ENCODE measurements around the gene PARD3.

PARD3 gene

DNA sequence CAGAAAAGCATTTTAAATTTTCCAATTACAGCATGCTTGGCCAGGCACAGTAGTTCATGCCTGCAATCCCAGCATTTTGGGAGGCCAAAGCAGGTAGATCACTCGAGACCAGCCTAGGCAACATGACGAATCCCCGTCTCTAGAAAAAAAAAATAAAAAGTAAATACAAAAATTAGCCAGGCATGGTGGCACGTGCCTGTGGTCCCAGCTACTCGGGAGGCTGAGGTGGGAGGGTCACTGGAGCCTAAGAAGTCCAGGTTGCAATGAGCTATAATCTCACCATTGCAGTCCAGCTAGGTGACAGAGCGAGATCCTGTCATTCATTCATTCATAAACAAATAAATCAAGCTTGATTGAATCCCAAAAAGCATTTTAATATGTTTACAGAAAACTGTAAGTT lies 234.9 kb downstream of the PARD3 start:
- no peak for DNase-seq (ENCODE audit: low spot score)

DNA sequence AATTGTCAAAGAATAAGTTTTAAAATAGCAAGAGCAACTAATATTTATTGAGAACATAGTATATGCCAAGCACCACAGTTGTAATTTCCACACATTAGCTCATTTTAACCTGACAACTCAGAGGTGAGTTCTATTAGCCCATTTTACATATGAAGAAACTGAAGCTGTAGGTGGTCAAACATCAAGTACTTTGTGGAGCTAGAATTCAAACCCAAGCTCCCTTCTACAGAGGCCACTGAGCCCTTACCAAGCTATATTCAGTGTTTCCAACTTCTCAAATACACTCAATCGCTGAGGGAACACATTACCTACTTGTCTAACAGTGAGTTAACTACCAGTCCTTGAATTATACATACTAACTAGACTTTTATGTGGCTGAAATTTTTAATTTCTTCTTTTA lies 236.6 kb downstream of the PARD3 start:
- no peak for DNase-seq (ENCODE audit: low spot score)

DNA sequence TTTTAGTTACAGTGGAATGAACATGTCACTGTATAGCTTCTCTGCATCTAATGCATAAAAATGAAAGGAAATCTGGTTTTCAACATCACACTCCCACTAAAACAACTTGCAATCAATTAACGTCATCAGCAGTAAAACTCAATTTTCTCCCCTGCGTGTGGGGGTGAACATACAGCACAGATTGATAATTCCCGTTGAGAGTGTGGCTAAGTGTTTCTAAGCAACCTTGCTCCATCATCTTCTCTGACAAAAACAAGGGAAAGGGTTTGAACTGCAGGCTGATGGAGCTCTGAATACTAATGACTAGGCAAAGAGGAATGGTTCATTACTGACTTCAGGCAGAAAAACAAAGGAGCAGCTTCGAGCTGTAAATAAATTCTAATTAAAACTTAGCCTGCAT lies 238.3 kb downstream of the PARD3 start:
- DNase-seq (ENCODE audit: low spot score) = no peak

DNA sequence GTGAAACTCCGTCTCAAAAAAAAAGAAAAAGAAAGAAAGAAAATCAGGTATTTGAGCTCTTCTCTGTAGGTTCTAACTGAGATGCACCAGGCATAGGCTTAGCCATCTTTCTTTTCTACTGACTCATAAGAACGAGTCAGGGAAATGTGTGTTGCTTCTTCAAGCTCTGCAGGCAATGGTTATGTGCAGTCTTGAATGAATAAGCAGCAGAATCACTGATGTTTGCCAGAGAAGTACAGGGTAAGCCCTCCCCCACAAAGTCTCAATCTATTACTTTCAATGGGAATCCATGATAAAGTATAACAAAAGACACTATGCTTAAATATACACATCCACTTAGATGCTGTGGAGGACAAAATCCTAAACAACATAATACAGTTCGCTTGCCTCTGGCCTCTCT lies 239.2 kb downstream of the PARD3 start:
- peak; percentile 9 for DNase-seq (ENCODE audit: low spot score)

- peak; percentile 6 for DNase-seq (ENCODE audit: low spot score)
Observed at GRCh38 chr10:34574353-34574934, 240.7 kb downstream of the PARD3 start.

DNA sequence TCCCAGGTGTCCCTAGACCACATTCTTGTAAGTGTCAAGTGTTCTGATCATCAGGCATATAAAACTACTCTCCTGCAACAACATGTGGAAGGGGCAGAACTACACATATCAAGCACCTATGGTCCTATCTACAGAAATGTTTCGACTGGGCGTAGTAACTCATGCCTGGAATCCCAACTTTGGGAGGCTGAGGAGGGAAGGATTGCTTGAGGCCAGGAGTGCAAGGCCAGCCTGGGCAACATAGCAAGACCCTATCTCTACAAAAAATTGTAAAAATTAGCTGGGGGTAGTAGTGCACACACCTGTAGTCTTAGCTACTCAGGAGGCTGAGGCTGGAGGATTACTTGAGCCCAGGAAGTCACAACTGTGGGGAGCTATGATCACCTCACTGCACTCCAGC lies 244.2 kb downstream of the PARD3 start:
- no peak for DNase-seq (ENCODE audit: low spot score)

DNA sequence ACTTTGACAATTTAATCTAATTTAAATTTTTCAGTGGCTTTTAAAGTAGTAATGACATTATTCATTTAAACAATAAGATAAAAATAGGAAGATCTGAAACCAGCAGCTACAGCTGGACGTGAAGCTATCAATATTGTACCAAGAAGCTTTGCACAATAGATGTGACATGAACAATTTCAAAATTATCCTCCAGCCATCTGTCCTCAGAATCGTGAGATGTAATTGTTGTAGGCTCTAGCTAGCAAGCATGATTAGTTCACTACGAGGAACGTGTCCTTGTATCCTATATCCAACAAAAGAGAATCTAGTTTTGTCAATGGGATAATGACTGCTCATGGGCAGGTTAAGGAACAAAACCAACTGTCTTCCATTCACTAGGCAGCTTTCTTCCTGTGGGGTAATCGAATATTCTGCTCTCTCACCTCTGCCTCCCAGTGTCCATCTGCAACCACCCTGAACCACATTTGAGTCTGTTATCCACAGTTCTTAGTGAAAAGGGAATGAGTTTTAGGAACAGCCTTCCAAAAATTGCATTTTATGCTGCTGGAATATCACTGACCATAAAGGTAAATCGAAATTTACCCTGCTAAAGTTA lies 247.3 kb downstream of the PARD3 start:
- DNase-seq (ENCODE audit: low spot score) = no peak

DNA sequence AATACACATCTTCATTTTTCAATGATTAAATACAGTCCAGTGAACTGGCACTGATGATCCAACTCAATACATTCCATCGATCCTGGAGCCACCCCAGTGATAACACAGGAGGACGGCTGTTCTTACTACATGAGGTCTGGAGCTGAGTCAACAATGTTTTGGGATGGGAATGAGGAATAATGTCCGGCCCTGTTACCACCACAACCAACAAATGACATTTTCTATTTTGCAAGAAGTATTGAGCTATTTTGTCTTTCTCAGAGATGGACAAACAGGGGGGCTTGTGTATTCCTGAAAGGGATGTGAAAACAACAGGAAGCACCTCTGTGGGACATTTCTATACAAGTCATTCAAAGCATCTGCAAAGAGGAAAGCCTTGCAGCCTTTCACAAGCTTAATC lies 249.2 kb downstream of the PARD3 start:
- DNase-seq (ENCODE audit: low spot score) = peak; percentile 67

- DNase-seq (ENCODE audit: low spot score) = no peak
Observed at GRCh38 chr10:34558093-34558583, 257.0 kb downstream of the PARD3 start.

GRCh38 chr10:34557173-34557572 lies 257.9 kb downstream of the PARD3 start:
- no peak for DNase-seq (ENCODE audit: low spot score)

GRCh38 chr10:34555653-34556052 lies 259.4 kb downstream of the PARD3 start:
- DNase-seq (ENCODE audit: low spot score) = no peak

DNA sequence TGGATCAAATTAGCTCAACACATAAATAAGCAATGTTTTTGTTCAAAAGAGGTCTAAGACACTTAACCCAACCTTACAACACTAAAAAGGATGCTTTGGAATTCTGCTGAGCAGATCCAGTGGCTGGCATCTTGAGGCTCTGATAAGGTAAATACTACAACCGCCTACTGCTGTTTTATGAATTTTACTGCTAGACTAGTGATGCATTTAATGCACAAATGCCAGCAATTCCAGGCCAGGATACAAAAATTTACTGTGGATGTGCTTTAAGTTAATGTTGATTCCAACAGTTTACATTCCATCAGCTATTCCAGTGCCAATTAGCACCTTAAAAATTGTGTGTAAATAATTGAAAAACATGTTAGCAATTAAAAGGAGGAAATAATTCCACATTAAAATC lies 261.3 kb downstream of the PARD3 start:
- DNase-seq (ENCODE audit: low spot score) = no peak

GRCh38 chr10:34551295-34551694 lies 263.8 kb downstream of the PARD3 start:
- DNase-seq (ENCODE audit: low spot score) = no peak

DNA sequence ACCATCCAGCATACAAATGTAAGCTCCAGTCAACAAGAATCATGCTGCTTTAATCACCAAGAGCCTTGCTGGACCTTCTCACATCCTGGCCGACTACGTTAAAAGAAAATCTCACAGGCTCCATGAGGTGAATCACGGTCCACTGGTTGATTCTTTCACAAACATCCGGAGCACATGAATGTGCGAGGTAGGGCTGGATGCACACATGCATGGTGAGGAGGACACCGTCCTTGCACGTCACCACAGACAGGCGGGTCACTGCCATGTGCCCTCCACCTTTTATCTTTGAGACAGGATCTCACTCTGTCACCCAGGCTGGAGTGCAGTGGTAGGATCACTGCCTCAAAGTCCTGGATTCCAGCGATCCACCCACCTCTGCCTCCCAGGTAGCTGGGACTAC lies 265.1 kb downstream of the PARD3 start:
- no peak for DNase-seq (ENCODE audit: low spot score)

- no peak for DNase-seq (ENCODE audit: low spot score)
Observed at GRCh38 chr10:34549001-34549400, 266.1 kb downstream of the PARD3 start.

GRCh38 chr10:34548466-34548865 lies 266.6 kb downstream of the PARD3 start:
- peak; percentile 4 for DNase-seq (ENCODE audit: low spot score)

- no peak for DNase-seq (ENCODE audit: low spot score)
Observed at GRCh38 chr10:34547695-34548094, 267.4 kb downstream of the PARD3 start.

- DNase-seq (ENCODE audit: low spot score) = no peak
Observed at GRCh38 chr10:34547291-34547690, 267.8 kb downstream of the PARD3 start.

DNA sequence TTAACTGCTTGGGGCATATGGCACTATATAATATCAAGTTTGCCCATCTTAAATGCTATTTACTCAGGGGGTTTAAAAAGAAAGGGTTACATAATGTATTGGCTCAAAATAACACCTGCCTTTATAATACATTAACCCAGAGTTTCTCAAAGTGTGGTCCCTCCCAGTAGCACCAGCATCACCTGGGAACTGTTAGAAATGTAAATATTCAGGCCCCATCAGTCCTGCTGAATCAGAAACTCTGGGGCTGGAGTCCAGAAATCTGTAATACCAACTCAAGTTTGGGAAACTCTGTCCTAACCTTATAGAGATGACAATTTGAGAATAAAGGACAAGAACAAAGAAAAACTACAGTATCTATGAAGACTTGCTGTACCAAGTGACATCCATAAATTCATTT lies 270.7 kb downstream of the PARD3 start:
- no peak for DNase-seq (ENCODE audit: low spot score)

- DNase-seq (ENCODE audit: low spot score) = no peak
Observed at GRCh38 chr10:34543716-34544115, 271.4 kb downstream of the PARD3 start.

DNA sequence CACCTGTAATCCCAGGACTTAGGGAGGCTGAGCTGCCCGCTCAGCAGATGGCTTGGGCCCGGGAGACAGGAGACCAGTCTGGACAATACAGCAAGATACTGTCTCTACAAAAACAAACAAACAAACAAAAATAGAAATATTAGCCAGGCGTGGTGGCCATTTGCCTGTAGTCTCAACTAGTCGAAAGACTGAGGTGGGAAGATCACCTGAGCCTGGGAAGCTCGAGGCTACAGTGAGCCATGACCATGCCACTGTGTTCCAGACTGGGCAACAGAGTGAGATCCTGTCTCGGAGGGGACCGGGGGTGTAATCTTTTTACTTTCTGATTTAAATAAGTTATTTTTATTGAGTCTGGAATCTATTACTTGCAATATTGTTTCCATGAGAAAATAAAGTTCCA lies 274.6 kb downstream of the PARD3 start:
- no peak for DNase-seq (ENCODE audit: low spot score)

GRCh38 chr10:34539533-34540315 lies 275.4 kb downstream of the PARD3 start:
- peak; percentile 69 for DNase-seq (ENCODE audit: low spot score)

GRCh38 chr10:34538281-34538829 lies 276.7 kb downstream of the PARD3 start:
- DNase-seq (ENCODE audit: low spot score) = peak; percentile 16

All from GM03348 (cell line).